Ishikawa (cell line): ENCODE results near the gene PHRF1.
A peak's percentile ranks its signal among the peaks of the same experiment; 100 is the strongest.

ENCODE experiments used
- CEBPB ChIP-seq: IDR thresholded peaks from 2 replicates; pipeline ENCODE4 v1.6.1; 2012
- CREB1 ChIP-seq: IDR thresholded peaks from 2 replicates; pipeline ENCODE4 v1.6.1; 2012; ENCODE audit warnings: low read depth
- EGR1 ChIP-seq: IDR thresholded peaks from 2 replicates; pipeline ENCODE4 v1.6.1; 2012
- EP300 ChIP-seq: IDR thresholded peaks from 2 replicates; pipeline ENCODE4 v1.6.1; 2012; ENCODE audit warnings: borderline replicate concordance
- FOXM1 ChIP-seq: IDR thresholded peaks from 2 replicates; pipeline ENCODE4 v1.6.1; 2012; ENCODE audit warnings: low read depth, borderline replicate concordance
- NFIC ChIP-seq: IDR thresholded peaks from 2 replicates; pipeline ENCODE4 v1.6.1; 2012
- RAD21 ChIP-seq: IDR thresholded peaks from 2 replicates; pipeline ENCODE4 v1.6.1; 2012; ENCODE audit warnings: low read depth
- TAF1 ChIP-seq: IDR thresholded peaks from 2 replicates; pipeline ENCODE4 v1.6.1; 2012; ENCODE audit warnings: low read depth, mild to moderate bottlenecking
- TCF12 ChIP-seq: IDR thresholded peaks from 2 replicates; pipeline ENCODE4 v1.6.1; 2012; ENCODE audit warnings: low read depth
- TEAD4 ChIP-seq: IDR thresholded peaks from 2 replicates; pipeline ENCODE4 v1.6.1; 2012
- YY1 ChIP-seq: IDR thresholded peaks from 2 replicates; pipeline ENCODE4 v1.6.1; 2012; ENCODE audit warnings: low read depth
- ZBTB7A ChIP-seq: IDR thresholded peaks from 2 replicates; pipeline ENCODE4 v1.6.1; 2012; ENCODE audit warnings: low read depth
- TF ChIP-seq, protein P1 (sequence below): IDR thresholded peaks from 2 replicates; pipeline ENCODE4 v1.6.1; 2012; ENCODE audit warnings: low read depth, mild to moderate bottlenecking
- TF ChIP-seq, protein P2 (sequence below): IDR thresholded peaks from 2 replicates; pipeline ENCODE4 v1.6.1; 2012
- TF ChIP-seq, protein P3 (sequence below): IDR thresholded peaks from 2 replicates; pipeline ENCODE4 v1.6.1; 2012

The PHRF1 gene

DNA sequence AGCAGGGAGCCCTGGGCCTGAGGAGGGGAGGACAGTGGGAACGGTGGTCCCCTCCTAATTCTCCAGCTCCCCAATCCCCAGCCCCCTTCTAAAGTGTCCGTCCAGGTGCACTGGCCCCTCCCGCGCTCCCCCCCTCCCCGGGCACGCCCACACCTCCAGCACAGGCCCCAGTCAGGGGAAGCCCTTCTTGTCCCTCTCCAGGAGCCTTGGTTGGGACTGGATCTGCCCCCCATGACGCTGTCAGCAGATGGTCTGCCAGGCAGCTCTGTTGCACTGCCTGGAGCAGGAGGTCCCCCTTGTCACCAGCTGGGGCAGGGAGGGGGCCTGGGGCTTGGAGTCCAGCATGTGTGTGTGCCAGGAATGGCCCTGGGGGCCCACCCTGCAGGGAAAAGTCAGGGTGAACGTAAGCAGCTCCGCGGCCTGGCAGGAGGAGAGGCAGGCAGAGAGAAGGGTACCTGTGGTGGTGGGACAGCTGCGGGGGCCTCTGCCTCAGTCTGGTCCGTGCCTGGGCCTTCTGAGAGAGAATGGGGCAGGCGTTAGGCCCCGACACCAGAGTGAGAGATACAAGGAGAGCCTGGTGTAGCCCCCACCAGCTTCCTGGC, 37.9 kb downstream of the PHRF1 start:
- TF ChIP-seq YY1 (no peak), RAD21 (no peak), FOXM1 (no peak)
- TF ChIP-seq, protein P1, sequence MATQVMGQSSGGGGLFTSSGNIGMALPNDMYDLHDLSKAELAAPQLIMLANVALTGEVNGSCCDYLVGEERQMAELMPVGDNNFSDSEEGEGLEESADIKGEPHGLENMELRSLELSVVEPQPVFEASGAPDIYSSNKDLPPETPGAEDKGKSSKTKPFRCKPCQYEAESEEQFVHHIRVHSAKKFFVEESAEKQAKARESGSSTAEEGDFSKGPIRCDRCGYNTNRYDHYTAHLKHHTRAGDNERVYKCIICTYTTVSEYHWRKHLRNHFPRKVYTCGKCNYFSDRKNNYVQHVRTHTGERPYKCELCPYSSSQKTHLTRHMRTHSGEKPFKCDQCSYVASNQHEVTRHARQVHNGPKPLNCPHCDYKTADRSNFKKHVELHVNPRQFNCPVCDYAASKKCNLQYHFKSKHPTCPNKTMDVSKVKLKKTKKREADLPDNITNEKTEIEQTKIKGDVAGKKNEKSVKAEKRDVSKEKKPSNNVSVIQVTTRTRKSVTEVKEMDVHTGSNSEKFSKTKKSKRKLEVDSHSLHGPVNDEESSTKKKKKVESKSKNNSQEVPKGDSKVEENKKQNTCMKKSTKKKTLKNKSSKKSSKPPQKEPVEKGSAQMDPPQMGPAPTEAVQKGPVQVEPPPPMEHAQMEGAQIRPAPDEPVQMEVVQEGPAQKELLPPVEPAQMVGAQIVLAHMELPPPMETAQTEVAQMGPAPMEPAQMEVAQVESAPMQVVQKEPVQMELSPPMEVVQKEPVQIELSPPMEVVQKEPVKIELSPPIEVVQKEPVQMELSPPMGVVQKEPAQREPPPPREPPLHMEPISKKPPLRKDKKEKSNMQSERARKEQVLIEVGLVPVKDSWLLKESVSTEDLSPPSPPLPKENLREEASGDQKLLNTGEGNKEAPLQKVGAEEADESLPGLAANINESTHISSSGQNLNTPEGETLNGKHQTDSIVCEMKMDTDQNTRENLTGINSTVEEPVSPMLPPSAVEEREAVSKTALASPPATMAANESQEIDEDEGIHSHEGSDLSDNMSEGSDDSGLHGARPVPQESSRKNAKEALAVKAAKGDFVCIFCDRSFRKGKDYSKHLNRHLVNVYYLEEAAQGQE, result no peak
- TF ChIP-seq, protein P2, sequence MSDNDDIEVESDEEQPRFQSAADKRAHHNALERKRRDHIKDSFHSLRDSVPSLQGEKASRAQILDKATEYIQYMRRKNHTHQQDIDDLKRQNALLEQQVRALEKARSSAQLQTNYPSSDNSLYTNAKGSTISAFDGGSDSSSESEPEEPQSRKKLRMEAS, result no peak

DNA sequence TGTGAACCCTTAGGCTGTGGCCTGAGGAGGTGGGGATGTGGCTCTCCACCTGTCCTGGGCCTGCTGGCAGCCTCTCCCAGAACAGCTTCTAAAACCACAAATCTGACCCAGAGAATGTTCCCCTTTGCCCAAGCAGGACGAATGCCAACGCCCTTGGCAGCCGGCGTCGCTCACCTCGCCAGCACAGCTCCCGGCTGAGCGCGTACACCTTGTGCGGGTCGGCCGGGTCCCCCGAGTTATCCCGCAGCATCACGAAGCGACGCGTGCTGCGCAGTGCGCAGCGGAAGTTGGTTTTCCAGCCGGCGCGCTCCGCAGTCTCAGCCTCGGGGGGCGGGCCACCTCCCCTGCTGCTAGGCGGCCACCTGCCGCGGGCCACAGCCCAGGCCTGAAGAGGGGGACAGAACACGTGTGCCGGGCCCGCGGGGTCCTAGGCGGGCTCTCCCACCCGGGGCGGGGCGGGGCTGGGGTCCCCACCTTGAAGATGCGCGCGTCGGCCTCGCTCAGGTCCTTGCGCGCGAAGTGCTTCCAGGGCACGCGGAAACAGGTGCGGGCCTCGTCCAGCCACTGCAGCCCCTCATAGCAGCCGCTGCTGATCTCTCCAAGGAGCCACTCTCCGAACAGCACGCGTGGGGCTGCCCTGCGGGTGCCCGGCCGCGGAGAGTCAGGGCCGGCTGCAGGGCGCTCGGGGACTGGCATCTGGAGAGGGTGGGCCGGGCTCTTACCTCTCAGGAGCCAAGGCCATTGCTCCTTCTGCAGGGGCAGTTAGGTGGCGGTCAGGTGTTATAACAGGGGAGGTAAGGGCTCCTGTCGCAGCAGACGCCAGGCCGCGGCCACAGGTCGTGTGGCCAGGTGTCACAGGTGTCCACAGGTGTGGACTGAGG, 38.6 kb downstream of the PHRF1 start:
- TF ChIP-seq CREB1 (no peak), YY1 (no peak), NFIC (no peak), TAF1 (no peak), TEAD4 (no peak), EGR1 (no peak), ZBTB7A (no peak), FOXM1 (no peak), CEBPB (no peak), EP300 (no peak; the same call in 1 of the 2 replicates), TCF12 (no peak), RAD21 (no peak)
- TF ChIP-seq, protein P3, sequence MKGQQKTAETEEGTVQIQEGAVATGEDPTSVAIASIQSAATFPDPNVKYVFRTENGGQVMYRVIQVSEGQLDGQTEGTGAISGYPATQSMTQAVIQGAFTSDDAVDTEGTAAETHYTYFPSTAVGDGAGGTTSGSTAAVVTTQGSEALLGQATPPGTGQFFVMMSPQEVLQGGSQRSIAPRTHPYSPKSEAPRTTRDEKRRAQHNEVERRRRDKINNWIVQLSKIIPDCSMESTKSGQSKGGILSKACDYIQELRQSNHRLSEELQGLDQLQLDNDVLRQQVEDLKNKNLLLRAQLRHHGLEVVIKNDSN, result no peak
- TF ChIP-seq, protein P2, result no peak
- TF ChIP-seq, protein P1, result no peak

DNA sequence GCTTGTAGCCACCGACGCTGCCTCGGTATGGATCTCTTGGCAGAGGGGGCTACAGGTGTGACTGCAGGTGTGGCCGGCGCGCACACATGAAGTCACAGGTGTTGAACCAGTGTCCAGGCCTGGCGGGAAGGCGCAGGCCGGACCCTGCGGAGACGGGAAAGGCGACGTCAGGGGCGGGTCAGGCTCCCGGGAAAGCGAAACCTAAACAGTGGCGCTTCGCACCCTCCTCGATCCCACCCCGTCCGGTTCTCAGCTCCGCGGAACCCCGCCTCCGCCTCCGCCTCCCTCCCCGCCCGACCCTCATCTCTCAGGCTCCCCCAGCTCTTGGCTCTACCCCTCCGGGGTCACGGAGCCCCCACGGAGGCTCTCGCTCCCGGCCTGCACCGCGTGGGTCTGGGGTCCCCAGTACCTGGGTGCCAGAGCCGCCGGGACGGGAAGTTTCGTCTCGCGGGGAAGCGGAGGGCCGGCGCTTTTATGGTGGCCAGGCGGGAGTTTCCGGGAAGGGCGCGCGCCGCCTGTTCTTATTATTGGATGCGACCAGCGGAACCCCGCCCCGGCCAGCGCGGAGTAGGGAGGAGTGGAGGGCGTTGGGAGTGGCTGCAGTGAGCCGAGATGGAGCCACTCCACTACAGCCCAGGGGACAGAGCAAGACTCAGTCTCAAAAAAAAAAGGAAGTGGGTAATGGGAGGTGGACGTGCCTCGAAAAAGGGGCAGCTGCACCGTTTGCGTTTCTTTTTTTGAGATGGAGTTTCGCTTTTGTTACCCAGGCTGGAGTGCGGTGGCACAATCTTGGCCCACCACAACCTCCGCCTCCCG, 39.4 kb downstream of the PHRF1 start, which contains the start of gene IRF7:
IRF7 (minus strand) TSS at position 447 of the 816 bp plus-strand sequence. CDS start 586 bp downstream, outside the sequence.
- TF ChIP-seq RAD21 (no peak), TEAD4 (0 out of 2 replicates have a peak, but pooled peaks have one; percentile 29), EP300 (no peak; the same call in 1 of the 2 replicates), ZBTB7A (0 out of 2 replicates have a peak, but pooled peaks have one; percentile 63), YY1 (peak; percentile 45; the same call in 1 of the 2 replicates), TAF1 (peak; percentile 51; the same call in 1 of the 2 replicates), CREB1 (0 out of 2 replicates have a peak, but pooled peaks have one; percentile 28), FOXM1 (no peak), EGR1 (peak; percentile 47; the same call in 1 of the 2 replicates)
- TF ChIP-seq, protein P3, result no peak
- TF ChIP-seq, protein P2, result peak; percentile 73

DNA sequence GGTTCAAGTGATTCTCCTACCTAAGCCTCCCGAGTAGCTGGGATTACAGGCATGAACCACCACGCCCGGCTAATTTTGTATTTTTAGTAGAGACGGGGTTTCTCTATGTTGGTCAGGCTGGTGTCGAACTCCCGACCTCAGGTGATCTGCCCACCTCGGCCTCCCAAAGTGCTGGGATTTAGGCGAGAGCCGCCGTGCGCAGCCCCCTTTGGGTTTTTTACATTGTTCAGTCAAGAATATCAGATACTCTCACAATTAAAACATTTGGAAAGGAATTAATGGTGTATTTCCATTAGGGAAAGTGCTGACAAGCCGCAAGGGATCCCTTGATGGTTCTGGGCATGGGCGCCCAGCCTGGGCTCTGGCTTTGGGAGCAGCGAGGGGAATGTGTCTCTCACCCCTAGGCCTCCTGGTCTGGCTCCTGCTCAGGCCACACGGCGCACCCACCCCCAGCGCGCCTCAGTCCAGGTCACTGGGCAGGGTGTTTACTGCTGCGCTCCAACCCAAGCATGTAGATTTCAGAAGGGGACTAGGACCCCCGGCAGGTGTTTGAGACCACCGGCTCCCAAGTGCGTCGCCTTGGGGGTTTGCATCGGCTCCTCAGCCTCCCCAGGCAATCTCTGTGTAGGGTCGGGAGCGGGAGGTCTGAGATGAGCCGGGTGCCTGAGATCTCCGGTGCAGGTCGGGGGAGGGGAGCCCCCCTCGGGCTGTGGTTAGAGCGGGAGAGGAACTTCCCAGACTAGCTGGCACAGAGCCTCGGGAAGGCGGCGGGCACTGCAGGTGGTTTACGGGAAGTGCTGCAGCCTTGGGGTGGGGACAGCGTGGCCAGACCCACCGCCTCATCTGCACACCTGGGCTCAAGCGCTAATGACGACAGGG, 40.3 kb downstream of the PHRF1 start:
- TF ChIP-seq CEBPB, result no peak
- no peak for TF ChIP-seq YY1
- no peak for TF ChIP-seq EP300
- no peak for TF ChIP-seq TAF1
